H1 (cell line): ENCODE results near the gene GMEB2. TPM values are rescaled to one million over a fixed set of nuclear protein-coding genes. Genes with fewer than 3 reads are reported as not detected.

Experiments used
- ATF3 ChIP-seq: IDR thresholded peaks from 2 replicates; pipeline ENCODE4 v1.6.1; 2011; ENCODE audit warnings: low read depth, mild to moderate bottlenecking, low read length; ENCODE audit not compliant: insufficient read depth
- CEBPB ChIP-seq: IDR thresholded peaks from 2 replicates; pipeline ENCODE4 v1.6.1; 2012; ENCODE audit warnings: low read depth, low read length
- KDM5A ChIP-seq: fragments of 200-600 bp; IDR thresholded peaks from 2 replicates; pipeline ENCODE4 v1.7.1; 2012; ENCODE audit warnings: mild to moderate bottlenecking, low read length, inconsistent platforms, mixed read lengths
- TEAD4 ChIP-seq: IDR thresholded peaks from 2 replicates; pipeline ENCODE4 v1.6.1; 2012; ENCODE audit warnings: low read depth, low read length, inconsistent platforms, mixed read lengths
- polyA plus RNA-seq, 7 experiments: library from polyadenylated mRNA; depleted of rRNA in 3 of 7; stranded (reverse) in 5 of 7; unstranded in 2 of 7; fragments of >200 nt in 5 of 7; fragments of 200-250 nt in 2 of 7; gene quantifications; 1 replicate in 5 of 7; 2 replicates in 1 of 7; 4 replicates in 1 of 7; pipeline versions ENCODE4 v1.2.1 to v1.2.3, GENCODE V29; 2011 to 2013; ENCODE audit warnings: missing spikeins in 2 of 7, mixed read lengths in 2 of 7
- total RNA-seq: library from RNA; stranded (reverse); fragmentation: NEBNext Ultra II Directional; extraction: Animal tissue kit (Norgen Biotek cat#: 25700); gene quantifications from 2 replicates; pipeline ENCODE4 v1.2.1, GENCODE V29; 2021

GMEB2 gene
- total and polyA plus RNA-seq, 2 of the 8 experiments (the other 6 are each of a cell fraction or from before 2014, with no cell fraction given): 12.9 to 14.2 TPM

GRCh38 chr20:63551068-63551467, 75.8 kb downstream of the GMEB2 start (continued):
- TF ChIP-seq ATF3 (no peak), TEAD4 (no peak), CEBPB (no peak), KDM5A (no peak)
